Thyroid gland (tissue), 4 donors: ENCODE measurements around the gene LILRB2.
"Not testable (repeated sequence)": the region's sequence is repeated elsewhere in the genome, so short reads cannot be mapped to it uniquely, and the experiment has no call there.

ENCODE experiments used
- POLR2A ChIP-seq, 2 donors: fragments of 450-650 bp; IDR thresholded peaks; one replicate each; pipeline ENCODE4 v1.6.1; 2017; ENCODE audit warnings: antibody characterized with exemption in 2 of 2, mild to moderate bottlenecking in 2 of 2, moderate library complexity in 1 of 2
- TF ChIP-seq, protein P1 (sequence below), 6 experiments: fragments of 200-600 bp in 3 of 6; fragments of 450-650 bp in 3 of 6; sonication (generic) in 3 of 6; IDR thresholded peaks; one replicate each; pipeline ENCODE4 v1.5.1; 2016 to 2019; ENCODE audit warnings: antibody characterized with exemption in 6 of 6, mild to moderate bottlenecking in 2 of 6, inconsistent platforms in 1 of 6, moderate library complexity in 1 of 6

DNA sequence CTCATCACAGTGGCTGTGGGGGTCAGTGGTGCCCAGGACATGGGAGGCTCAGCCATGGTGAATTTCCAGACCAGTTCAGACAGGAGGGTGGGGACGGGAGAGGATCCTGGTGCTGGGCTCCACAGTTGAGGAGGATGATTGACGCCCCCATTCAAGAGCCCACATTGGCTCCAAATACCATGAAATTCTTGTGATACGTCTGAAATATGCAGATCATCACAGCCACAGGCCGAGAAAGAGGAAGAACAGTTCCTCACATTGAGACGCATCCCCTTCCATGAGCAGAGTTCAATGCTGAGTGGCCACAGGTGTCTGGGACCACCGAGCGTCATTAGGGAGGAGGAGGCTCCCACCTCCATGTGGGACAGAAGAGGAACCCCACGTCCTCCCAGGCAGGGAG is 37.1 kb downstream of the LILRB2 start:
- TF ChIP-seq, protein P1, sequence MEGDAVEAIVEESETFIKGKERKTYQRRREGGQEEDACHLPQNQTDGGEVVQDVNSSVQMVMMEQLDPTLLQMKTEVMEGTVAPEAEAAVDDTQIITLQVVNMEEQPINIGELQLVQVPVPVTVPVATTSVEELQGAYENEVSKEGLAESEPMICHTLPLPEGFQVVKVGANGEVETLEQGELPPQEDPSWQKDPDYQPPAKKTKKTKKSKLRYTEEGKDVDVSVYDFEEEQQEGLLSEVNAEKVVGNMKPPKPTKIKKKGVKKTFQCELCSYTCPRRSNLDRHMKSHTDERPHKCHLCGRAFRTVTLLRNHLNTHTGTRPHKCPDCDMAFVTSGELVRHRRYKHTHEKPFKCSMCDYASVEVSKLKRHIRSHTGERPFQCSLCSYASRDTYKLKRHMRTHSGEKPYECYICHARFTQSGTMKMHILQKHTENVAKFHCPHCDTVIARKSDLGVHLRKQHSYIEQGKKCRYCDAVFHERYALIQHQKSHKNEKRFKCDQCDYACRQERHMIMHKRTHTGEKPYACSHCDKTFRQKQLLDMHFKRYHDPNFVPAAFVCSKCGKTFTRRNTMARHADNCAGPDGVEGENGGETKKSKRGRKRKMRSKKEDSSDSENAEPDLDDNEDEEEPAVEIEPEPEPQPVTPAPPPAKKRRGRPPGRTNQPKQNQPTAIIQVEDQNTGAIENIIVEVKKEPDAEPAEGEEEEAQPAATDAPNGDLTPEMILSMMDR (IDR thresholded peaks at IDR 0.05) = not testable (repeated sequence)
- not testable (repeated sequence) for TF ChIP-seq POLR2A (IDR thresholded peaks at IDR 0.05)
